SK-N-SH (cell line): ENCODE data around the gene BMPR1B. TPM values are rescaled to one million over a fixed set of nuclear protein-coding genes. Genes with fewer than 3 reads are reported as not detected.

Experiments
- CTCF ChIA-PET: fragments of 300-600, 350-600 bp; formaldehyde crosslinking; extraction: SDS; loops from one replicate; lab custom pipeline; 2021; lab: Yijun Ruan, JAX
- POLR2A ChIA-PET: fragments of 350-600 bp; sonication (Branson Sonifier 250); formaldehyde crosslinking; extraction: SDS; loops from one replicate; lab custom pipeline; 2020; ENCODE audit warnings: antibody characterized with exemption, inconsistent platforms; lab: Yijun Ruan, JAX
- DNase-seq: peaks from one replicate; pipeline ENCODE4 v3.0.0; 2012
- H2AFZ ChIP-seq: fragments of 200-600 bp; sonication (generic); 2 replicates; pipeline ENCODE4 v1.8.1; 2016; ENCODE audit warnings: antibody characterized with exemption, mild to moderate bottlenecking, low read depth
- H3F3A ChIP-seq: fragments of 200-600 bp; sonication (generic); replicated peaks from 2 replicates; pipeline ENCODE3; 2016; ENCODE audit warnings: antibody characterized with exemption, mild to moderate bottlenecking; ENCODE audit not compliant: insufficient read depth
- H3K27ac ChIP-seq, 2 experiments: fragments of 200-500 bp in 1 of 2; fragments of 200-600 bp in 1 of 2; sonication (Bioruptor generic) in 1 of 2; sonication (generic), shearing (Covaris generic) in 1 of 2; 2 replicates each; pipeline versions ENCODE4 v1.5.1 to v1.6.1; 2014 to 2016; ENCODE audit warnings: low read depth in 2 of 2, inconsistent platforms in 1 of 2, low read length in 1 of 2, mild to moderate bottlenecking in 1 of 2, mixed read lengths in 1 of 2
- H3K27me3 ChIP-seq: fragments of 200-600 bp; sonication (generic), shearing (Covaris generic); 2 replicates; pipeline ENCODE4 v1.6.1; 2016; ENCODE audit warnings: mixed run types; ENCODE audit not compliant: insufficient read depth
- H3K36me3 ChIP-seq, 2 experiments: fragments of 200-500 bp in 1 of 2; fragments of 200-600 bp in 1 of 2; sonication (Bioruptor generic) in 1 of 2; sonication (generic) in 1 of 2; replicated peaks in 1 of 2; 2 replicates each; pipeline versions ENCODE3 to v1.5.1; 2014 to 2016; ENCODE audit warnings: low read length in 1 of 2, mild to moderate bottlenecking in 1 of 2; ENCODE audit not compliant: insufficient read depth in 2 of 2, control insufficient read depth in 1 of 2
- H3K4me1 ChIP-seq, 2 experiments: fragments of 200-500 bp in 1 of 2; fragments of 200-600 bp in 1 of 2; sonication (Bioruptor generic) in 1 of 2; sonication (generic), shearing (Covaris generic) in 1 of 2; 2 replicates each; pipeline versions ENCODE4 v1.5.1 to v1.6.1; 2014 to 2016; ENCODE audit warnings: low read depth in 1 of 2, low read length in 1 of 2, mixed run types in 1 of 2; ENCODE audit not compliant: insufficient read depth in 2 of 2, control insufficient read depth in 1 of 2
- H3K4me2 ChIP-seq: fragments of 200-600 bp; sonication (generic), shearing (Covaris generic); 2 replicates; pipeline ENCODE4 v1.6.1; 2017; ENCODE audit warnings: mixed run types
- H3K4me3 ChIP-seq, 2 experiments: fragments of 200-500 bp in 1 of 2; fragments of 200-600 bp in 1 of 2; sonication (Bioruptor generic) in 1 of 2; sonication (generic), shearing (Covaris generic) in 1 of 2; 2 replicates each; pipeline versions ENCODE4 v1.5.1 to v1.8.1; 2014 to 2016; ENCODE audit warnings: low read depth in 2 of 2, inconsistent platforms in 1 of 2, low read length in 1 of 2, mild to moderate bottlenecking in 1 of 2, mixed read lengths in 1 of 2, moderate library complexity in 1 of 2
- H3K79me2 ChIP-seq: fragments of 200-600 bp; sonication (generic); 2 replicates; pipeline ENCODE4 v1.8.1; 2017; ENCODE audit warnings: mild to moderate bottlenecking; ENCODE audit not compliant: insufficient read depth
- H3K9ac ChIP-seq: fragments of 200-600 bp; sonication (generic); 2 replicates; pipeline ENCODE4 v1.6.1; 2017; ENCODE audit warnings: mixed run types
- H3K9me2 ChIP-seq: fragments of 200-600 bp; sonication (generic); 2 replicates; pipeline ENCODE4 v1.6.1; 2017; ENCODE audit warnings: mixed run types
- H3K9me3 ChIP-seq: fragments of 200-600 bp; sonication (generic); 2 replicates; pipeline ENCODE4 v1.6.1; 2017; ENCODE audit warnings: mixed run types, mild to moderate bottlenecking, moderate library complexity
- H4K20me1 ChIP-seq: fragments of 200-600 bp; sonication (generic); 2 replicates; pipeline ENCODE4 v1.6.1; 2017; ENCODE audit warnings: mild to moderate bottlenecking, mixed run types; ENCODE audit not compliant: insufficient read depth
- CHD2 ChIP-seq: fragments of 150-350 bp; IDR thresholded peaks from 2 replicates; pipeline ENCODE4 v1.6.1; 2018; ENCODE audit warnings: low read length; ENCODE audit not compliant: partially characterized antibody
- ELF1 ChIP-seq: IDR thresholded peaks from 2 replicates; pipeline ENCODE4 v1.4.0; 2012
- EP300 ChIP-seq, 2 experiments: IDR thresholded peaks; 2 replicates each; pipeline versions ENCODE4 v1.4.0 to v1.6.1; 2012; ENCODE audit warnings: borderline replicate concordance in 1 of 2, low read depth in 1 of 2, low read length in 1 of 2
- EZH2phosphoT487 ChIP-seq: fragments of 200-600 bp; sonication (generic); IDR thresholded peaks from 2 replicates; pipeline ENCODE4 v1.6.1; 2017; ENCODE audit warnings: low read depth, mixed run types, mild to moderate bottlenecking, antibody characterized with exemption, moderate library complexity, borderline replicate concordance
- FOSL2 ChIP-seq: IDR thresholded peaks from 2 replicates; pipeline ENCODE4 v1.4.0; 2012; ENCODE audit warnings: low read depth, mild to moderate bottlenecking, moderate library complexity, borderline replicate concordance
- FOXJ3 ChIP-seq: sonication (generic); formaldehyde crosslinking; IDR thresholded peaks from 2 replicates; pipeline ENCODE4 v1.5.1; 2020; ENCODE audit warnings: mild to moderate bottlenecking, missing genetic modification reagents
- FOXM1 ChIP-seq: IDR thresholded peaks from 2 replicates; pipeline ENCODE4 v1.4.0; 2012; ENCODE audit warnings: low read depth, mild to moderate bottlenecking
- JUND ChIP-seq: IDR thresholded peaks from 2 replicates; pipeline ENCODE4 v1.4.0; 2012
- MEF2A ChIP-seq: IDR thresholded peaks from 2 replicates; pipeline ENCODE4 v1.4.0; 2012; ENCODE audit warnings: low read depth, borderline replicate concordance
- MXI1 ChIP-seq: IDR thresholded peaks from 2 replicates; pipeline ENCODE4 v1.6.1; 2012; ENCODE audit warnings: mild to moderate bottlenecking, low read depth, low read length, improper control_type of control experiment
- NFIC ChIP-seq: IDR thresholded peaks from 2 replicates; pipeline ENCODE4 v1.4.0; 2012; ENCODE audit warnings: borderline replicate concordance
- RAD21 ChIP-seq: IDR thresholded peaks from 2 replicates; pipeline ENCODE4 v1.6.1; 2012; ENCODE audit warnings: mild to moderate bottlenecking, low read length
- RFX5 ChIP-seq: IDR thresholded peaks from 2 replicates; pipeline ENCODE4 v1.6.1; 2012; ENCODE audit warnings: mild to moderate bottlenecking, improper control_type of control experiment, low read length
- RXRA ChIP-seq: IDR thresholded peaks from 2 replicates; pipeline ENCODE4 v1.4.0; 2012; ENCODE audit warnings: low read depth, mild to moderate bottlenecking, borderline replicate concordance
- SIN3A ChIP-seq: IDR thresholded peaks from 2 replicates; pipeline ENCODE4 v1.6.1; 2012; ENCODE audit warnings: low read depth, mild to moderate bottlenecking, low read length, moderate library complexity, borderline replicate concordance
- SMC3 ChIP-seq: IDR thresholded peaks from 2 replicates; pipeline ENCODE4 v1.6.1; 2012; ENCODE audit warnings: low read depth, low read length, improper control_type of control experiment
- TAF1 ChIP-seq: IDR thresholded peaks from 2 replicates; pipeline ENCODE4 v1.6.1; 2012; ENCODE audit warnings: low read depth, mild to moderate bottlenecking, low read length, moderate library complexity, borderline replicate concordance
- TCF12 ChIP-seq: IDR thresholded peaks from 2 replicates; pipeline ENCODE4 v1.4.0; 2012
- TEAD4 ChIP-seq: IDR thresholded peaks from 2 replicates; pipeline ENCODE4 v1.4.0; 2012; ENCODE audit warnings: mild to moderate bottlenecking, borderline replicate concordance; ENCODE audit not compliant: insufficient read depth
- YY1 ChIP-seq: IDR thresholded peaks from 2 replicates; pipeline ENCODE4 v1.4.0; 2012; ENCODE audit warnings: low read depth, mild to moderate bottlenecking
- WGBS: methylation state at CpG from one replicate; pipeline ENCODE4 v1.1.6; 2017; ENCODE audit warnings: low lambda C conversion rate; 5-methylcytosine and 5-hydroxymethylcytosine counted together
- polyA plus RNA-seq, 3 experiments: library from polyadenylated mRNA; depleted of rRNA; stranded (reverse); fragments of >200 nt; gene quantifications; 2 replicates each; pipeline ENCODE4 v1.2.3, GENCODE V29; 2012
- TF ChIP-seq, protein P1 (sequence below): fragments of 150-350 bp; IDR thresholded peaks from 2 replicates; pipeline ENCODE4 v1.6.1; 2017; ENCODE audit warnings: antibody characterized with exemption, low read length, low read depth, borderline replicate concordance
- TF ChIP-seq, protein P2 (sequence below): IDR thresholded peaks from 2 replicates; pipeline ENCODE4 v1.6.1; 2012; ENCODE audit warnings: mild to moderate bottlenecking, low read depth, low read length, moderate library complexity
- TF ChIP-seq, protein P3 (sequence below): IDR thresholded peaks from 2 replicates; pipeline ENCODE4; 2012
- TF ChIP-seq, protein P4 (sequence below): IDR thresholded peaks from 2 replicates; pipeline ENCODE4 v1.4.0; 2012; ENCODE audit warnings: low read depth

Gene BMPR1B
- polyA plus RNA-seq, 1 of the 3 experiments (the other 2 are of a cell fraction), result 0.16 TPM

DNA sequence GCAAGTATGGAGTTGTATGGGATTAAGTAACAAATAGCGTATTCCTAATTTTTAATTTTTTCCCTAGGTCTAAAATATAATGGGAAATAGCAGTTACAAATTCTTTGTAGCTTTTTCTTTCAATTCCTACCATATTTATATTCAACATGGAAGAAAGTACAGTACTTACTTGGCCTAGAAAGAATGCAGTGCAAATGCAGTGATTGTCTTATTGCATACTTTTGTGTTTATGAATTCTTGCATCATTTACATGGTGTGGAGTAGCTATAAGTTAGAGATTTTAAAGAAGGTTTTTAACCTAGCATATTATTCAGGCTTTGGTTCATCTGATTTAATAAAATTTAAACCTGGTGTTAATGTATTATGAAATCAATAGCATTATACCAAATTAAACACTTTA is 263.3 kb downstream of the BMPR1B start:
- Histone ChIP-seq H3K9ac (no peak overlapping the region), H3K27ac (no peak overlapping the region), H3K79me2 (no peaks in the 10 kb centered on the region), H4K20me1 (no peaks in the 10 kb centered on the region)
- TF ChIP-seq RFX5 (no peak), YY1 (no peak), MEF2A (no peak), TAF1 (no peak), FOSL2 (no peak), FOXM1 (no peak), MXI1 (no peak), EZH2phosphoT487 (no peak)
- TF ChIP-seq, protein P1, sequence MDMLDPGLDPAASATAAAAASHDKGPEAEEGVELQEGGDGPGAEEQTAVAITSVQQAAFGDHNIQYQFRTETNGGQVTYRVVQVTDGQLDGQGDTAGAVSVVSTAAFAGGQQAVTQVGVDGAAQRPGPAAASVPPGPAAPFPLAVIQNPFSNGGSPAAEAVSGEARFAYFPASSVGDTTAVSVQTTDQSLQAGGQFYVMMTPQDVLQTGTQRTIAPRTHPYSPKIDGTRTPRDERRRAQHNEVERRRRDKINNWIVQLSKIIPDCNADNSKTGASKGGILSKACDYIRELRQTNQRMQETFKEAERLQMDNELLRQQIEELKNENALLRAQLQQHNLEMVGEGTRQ, result no peak
- TF ChIP-seq, protein P2, sequence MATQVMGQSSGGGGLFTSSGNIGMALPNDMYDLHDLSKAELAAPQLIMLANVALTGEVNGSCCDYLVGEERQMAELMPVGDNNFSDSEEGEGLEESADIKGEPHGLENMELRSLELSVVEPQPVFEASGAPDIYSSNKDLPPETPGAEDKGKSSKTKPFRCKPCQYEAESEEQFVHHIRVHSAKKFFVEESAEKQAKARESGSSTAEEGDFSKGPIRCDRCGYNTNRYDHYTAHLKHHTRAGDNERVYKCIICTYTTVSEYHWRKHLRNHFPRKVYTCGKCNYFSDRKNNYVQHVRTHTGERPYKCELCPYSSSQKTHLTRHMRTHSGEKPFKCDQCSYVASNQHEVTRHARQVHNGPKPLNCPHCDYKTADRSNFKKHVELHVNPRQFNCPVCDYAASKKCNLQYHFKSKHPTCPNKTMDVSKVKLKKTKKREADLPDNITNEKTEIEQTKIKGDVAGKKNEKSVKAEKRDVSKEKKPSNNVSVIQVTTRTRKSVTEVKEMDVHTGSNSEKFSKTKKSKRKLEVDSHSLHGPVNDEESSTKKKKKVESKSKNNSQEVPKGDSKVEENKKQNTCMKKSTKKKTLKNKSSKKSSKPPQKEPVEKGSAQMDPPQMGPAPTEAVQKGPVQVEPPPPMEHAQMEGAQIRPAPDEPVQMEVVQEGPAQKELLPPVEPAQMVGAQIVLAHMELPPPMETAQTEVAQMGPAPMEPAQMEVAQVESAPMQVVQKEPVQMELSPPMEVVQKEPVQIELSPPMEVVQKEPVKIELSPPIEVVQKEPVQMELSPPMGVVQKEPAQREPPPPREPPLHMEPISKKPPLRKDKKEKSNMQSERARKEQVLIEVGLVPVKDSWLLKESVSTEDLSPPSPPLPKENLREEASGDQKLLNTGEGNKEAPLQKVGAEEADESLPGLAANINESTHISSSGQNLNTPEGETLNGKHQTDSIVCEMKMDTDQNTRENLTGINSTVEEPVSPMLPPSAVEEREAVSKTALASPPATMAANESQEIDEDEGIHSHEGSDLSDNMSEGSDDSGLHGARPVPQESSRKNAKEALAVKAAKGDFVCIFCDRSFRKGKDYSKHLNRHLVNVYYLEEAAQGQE, result no peak
- TF ChIP-seq, all 33 proteins: peak for 0
- Histone ChIP-seq H3K36me3 (no peaks in the 10 kb centered on the region), H3K4me1 (no peaks in the 10 kb centered on the region), H2AFZ (no peak overlapping the region), H3K27me3 (no peaks in the 10 kb centered on the region), H3K4me3 (no peak overlapping the region), H3K9me2 (no peaks in the 10 kb centered on the region), H3K9me3 (no peaks in the 10 kb centered on the region), H3K4me2 (no peak overlapping the region), H3F3A (no peaks in the 10 kb centered on the region)
- ChIA-PET CTCF (interaction anchor here (0.8 to 2.1 kb wide), 3 partner anchors 13 to 121 kb away, joined by 3 to 9 read pairs (median 4); no protein-coding TSS in a partner anchor), POLR2A (no interaction called here)
- DNase-seq, result no peak
- 100% methylated on average over 1 of the region's 1 CpG for WGBS

DNA sequence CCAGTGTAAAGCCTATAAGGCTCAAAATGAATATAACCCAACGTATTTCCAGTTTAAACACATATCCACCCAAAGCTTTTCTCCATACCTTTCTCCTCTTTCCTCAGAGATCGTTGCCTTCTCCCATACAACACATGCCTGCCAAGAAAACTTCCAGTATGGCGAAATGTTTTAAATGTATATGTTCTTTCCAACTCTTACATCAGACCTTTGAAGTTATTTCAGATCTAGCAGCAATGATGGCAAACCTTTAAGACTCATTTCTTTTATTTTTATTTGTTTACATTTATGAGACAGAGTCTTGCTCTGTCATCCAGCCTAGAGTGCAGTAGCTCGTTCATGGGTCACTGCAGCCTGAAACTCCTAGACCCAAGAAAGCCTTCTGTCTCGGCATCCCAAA is 265.4 kb downstream of the BMPR1B start:
- H3K79me2 ChIP-seq, result no peaks in the 10 kb centered on the region
- H3K36me3 ChIP-seq, result no peaks in the 10 kb centered on the region
- no peaks in the 10 kb centered on the region for H3K9me2 ChIP-seq
- H3F3A ChIP-seq, result no peaks in the 10 kb centered on the region
- H3K4me3 ChIP-seq, result no peak overlapping the region
- H3K9ac ChIP-seq, result no peak overlapping the region
- H3K27ac ChIP-seq, result no peak overlapping the region
- no peaks in the 10 kb centered on the region for H3K9me3 ChIP-seq
- no peak overlapping the region for H2AFZ ChIP-seq
- WGBS, result 69% methylated on average over 5 of the region's 5 CpGs
- no peak for DNase-seq
- ChIA-PET CTCF (no interaction called here), POLR2A (no interaction called here)
- no peaks in the 10 kb centered on the region for H3K4me1 ChIP-seq
- no peak overlapping the region for H3K4me2 ChIP-seq
- H4K20me1 ChIP-seq, result no peaks in the 10 kb centered on the region
- H3K27me3 ChIP-seq, result no peaks in the 10 kb centered on the region
- no peak for TF ChIP-seq CHD2
- TF ChIP-seq ELF1, result no peak
- no peak for TF ChIP-seq MEF2A
- no peak for TF ChIP-seq RAD21
- no peak for TF ChIP-seq RXRA
- no peak for TF ChIP-seq TEAD4
- no peak for TF ChIP-seq SMC3
- TF ChIP-seq, protein P3, sequence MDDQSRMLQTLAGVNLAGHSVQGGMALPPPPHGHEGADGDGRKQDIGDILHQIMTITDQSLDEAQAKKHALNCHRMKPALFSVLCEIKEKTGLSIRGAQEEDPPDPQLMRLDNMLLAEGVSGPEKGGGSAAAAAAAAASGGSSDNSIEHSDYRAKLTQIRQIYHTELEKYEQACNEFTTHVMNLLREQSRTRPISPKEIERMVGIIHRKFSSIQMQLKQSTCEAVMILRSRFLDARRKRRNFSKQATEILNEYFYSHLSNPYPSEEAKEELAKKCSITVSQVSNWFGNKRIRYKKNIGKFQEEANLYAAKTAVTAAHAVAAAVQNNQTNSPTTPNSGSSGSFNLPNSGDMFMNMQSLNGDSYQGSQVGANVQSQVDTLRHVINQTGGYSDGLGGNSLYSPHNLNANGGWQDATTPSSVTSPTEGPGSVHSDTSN, result no peak
- no peak for TF ChIP-seq EZH2phosphoT487
- TF ChIP-seq TCF12, result no peak
- no peak for TF ChIP-seq NFIC
- no peak for TF ChIP-seq FOXJ3 (CRISPR knock-in tag)
- TF ChIP-seq TAF1, result no peak
- no peak for TF ChIP-seq SIN3A
- no peak for TF ChIP-seq EP300 (IDR thresholded peaks at IDR 0.05; ENCODE audit: borderline replicate concordance in 1 of 2, low read depth in 1 of 2, low read length in 1 of 2)
- no peak for TF ChIP-seq JUND
- TF ChIP-seq RFX5, result no peak
- TF ChIP-seq, protein P4, sequence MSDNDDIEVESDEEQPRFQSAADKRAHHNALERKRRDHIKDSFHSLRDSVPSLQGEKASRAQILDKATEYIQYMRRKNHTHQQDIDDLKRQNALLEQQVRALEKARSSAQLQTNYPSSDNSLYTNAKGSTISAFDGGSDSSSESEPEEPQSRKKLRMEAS, result no peak
